Progenitor cell of endocrine pancreas (in vitro differentiated cells): ENCODE measurements around the gene POLR2L. TPM values are rescaled to one million over a fixed set of nuclear protein-coding genes. Genes with fewer than 3 reads are reported as not detected.
A peak's percentile ranks its signal among the peaks of the same experiment; 100 is the strongest.

Experiments
- DNase-seq: peaks from one replicate; pipeline ENCODE4 v3.0.0; 2021; ENCODE audit warnings: low spot score; ENCODE audit not compliant: unreplicated experiment
- H3K27ac Mint-ChIP-seq: 2 replicates; pipeline ENCODE4 v1.8.0; 2021; ENCODE audit warnings: mild to moderate bottlenecking, moderate library complexity, mixed read lengths
- H3K27me3 Mint-ChIP-seq: 2 replicates; pipeline ENCODE4 v1.8.0; 2021; ENCODE audit warnings: mixed read lengths
- H3K36me3 Mint-ChIP-seq: 2 replicates; pipeline ENCODE4 v1.8.0; 2022; ENCODE audit warnings: mixed read lengths; ENCODE audit not compliant: insufficient read depth
- H3K4me1 Mint-ChIP-seq: 2 replicates; pipeline ENCODE4 v1.8.0; 2021; ENCODE audit warnings: low read depth, mixed read lengths
- H3K4me3 Mint-ChIP-seq: 2 replicates; pipeline ENCODE4 v1.8.0; 2021; ENCODE audit warnings: low read depth, mild to moderate bottlenecking, moderate library complexity, mixed read lengths
- H3K9me3 Mint-ChIP-seq: 2 replicates; pipeline ENCODE4 v1.8.0; 2021; ENCODE audit warnings: low read depth, mixed read lengths
- total RNA-seq: library from RNA; stranded (reverse); gene quantifications from 2 replicates; pipeline ENCODE4 v1.2.1, GENCODE V29; 2021
- TF ChIP-seq, protein P1 (sequence below): fragments of 200-600 bp; sonication (generic); IDR thresholded peaks from one replicate; pipeline ENCODE4 v1.5.0; 2021; ENCODE audit warnings: antibody characterized with exemption, mild to moderate bottlenecking; ENCODE audit not compliant: unreplicated experiment

The POLR2L gene
- total RNA-seq, 1 donor from 2014 or later: 97.9 TPM

DNA sequence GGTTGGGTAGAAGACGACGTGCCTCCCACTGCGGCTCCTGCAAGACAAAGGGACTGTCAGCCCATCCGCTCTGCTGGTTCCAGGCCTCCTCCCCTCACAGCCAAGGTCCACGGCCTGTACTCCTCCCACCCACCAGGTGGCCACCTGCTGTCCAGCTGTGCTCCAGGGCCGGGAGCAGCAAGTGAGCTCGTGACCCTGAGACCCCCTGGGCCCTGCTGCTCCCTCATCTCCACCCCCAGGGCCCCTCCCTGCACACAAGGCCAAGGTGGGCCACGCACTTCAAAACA is 27.7 kb upstream of the POLR2L start:
- Mint-ChIP-seq H3K27ac (no peak overlapping the region), H3K9me3 (no peaks in the 10 kb centered on the region), H3K27me3 (no peaks in the 10 kb centered on the region), H3K4me1 (no peaks in the 10 kb centered on the region), H3K4me3 (no peak overlapping the region), H3K36me3 (peaks cover 4% of the 10 kb centered on the region)
- TF ChIP-seq, protein P1, sequence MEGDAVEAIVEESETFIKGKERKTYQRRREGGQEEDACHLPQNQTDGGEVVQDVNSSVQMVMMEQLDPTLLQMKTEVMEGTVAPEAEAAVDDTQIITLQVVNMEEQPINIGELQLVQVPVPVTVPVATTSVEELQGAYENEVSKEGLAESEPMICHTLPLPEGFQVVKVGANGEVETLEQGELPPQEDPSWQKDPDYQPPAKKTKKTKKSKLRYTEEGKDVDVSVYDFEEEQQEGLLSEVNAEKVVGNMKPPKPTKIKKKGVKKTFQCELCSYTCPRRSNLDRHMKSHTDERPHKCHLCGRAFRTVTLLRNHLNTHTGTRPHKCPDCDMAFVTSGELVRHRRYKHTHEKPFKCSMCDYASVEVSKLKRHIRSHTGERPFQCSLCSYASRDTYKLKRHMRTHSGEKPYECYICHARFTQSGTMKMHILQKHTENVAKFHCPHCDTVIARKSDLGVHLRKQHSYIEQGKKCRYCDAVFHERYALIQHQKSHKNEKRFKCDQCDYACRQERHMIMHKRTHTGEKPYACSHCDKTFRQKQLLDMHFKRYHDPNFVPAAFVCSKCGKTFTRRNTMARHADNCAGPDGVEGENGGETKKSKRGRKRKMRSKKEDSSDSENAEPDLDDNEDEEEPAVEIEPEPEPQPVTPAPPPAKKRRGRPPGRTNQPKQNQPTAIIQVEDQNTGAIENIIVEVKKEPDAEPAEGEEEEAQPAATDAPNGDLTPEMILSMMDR: peak; percentile 55
- DNase-seq: no peak

GRCh38 chr11:869399-870126 is 27.2 kb upstream of the POLR2L start:
- no peaks in the 10 kb centered on the region for H3K9me3 Mint-ChIP-seq
- H3K4me1 Mint-ChIP-seq: no peaks in the 10 kb centered on the region
- H3K4me3 Mint-ChIP-seq: no peak overlapping the region
- H3K27me3 Mint-ChIP-seq: no peaks in the 10 kb centered on the region
- H3K36me3 Mint-ChIP-seq: peaks cover 4% of the 10 kb centered on the region
- TF ChIP-seq, protein P1: no peak
- DNase-seq: no peak
- no peak overlapping the region for H3K27ac Mint-ChIP-seq

- no peak for DNase-seq
- Mint-ChIP-seq H3K27ac (no peak overlapping the region), H3K27me3 (no peaks in the 10 kb centered on the region), H3K36me3 (peaks cover 3% of the 10 kb centered on the region), H3K4me3 (no peak overlapping the region), H3K9me3 (no peaks in the 10 kb centered on the region), H3K4me1 (no peaks in the 10 kb centered on the region)
- TF ChIP-seq, protein P1: no peak
Observed at GRCh38 chr11:868802-869201, 26.5 kb upstream of the POLR2L start.

DNA sequence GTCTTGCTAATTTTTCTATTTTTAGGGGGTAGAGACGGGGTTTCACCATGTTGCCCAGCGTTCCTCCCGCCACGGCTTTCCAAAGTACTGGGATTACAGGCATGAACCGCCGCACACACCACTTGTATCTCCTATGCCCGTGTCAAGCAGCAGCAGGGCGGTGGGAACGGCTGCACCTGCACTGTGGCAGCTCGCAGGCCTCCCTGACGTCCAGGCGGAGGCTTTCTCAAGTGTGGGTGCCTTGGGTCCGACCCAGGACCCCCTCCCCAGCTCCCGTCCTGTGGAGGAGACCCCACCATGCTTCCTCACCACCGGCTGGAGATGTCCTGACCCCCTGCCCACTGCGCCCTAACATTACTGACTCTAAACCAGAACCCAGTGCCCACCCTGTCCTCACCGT is 26.1 kb upstream of the POLR2L start:
- TF ChIP-seq, protein P1: no peak
- H3K9me3 Mint-ChIP-seq: no peaks in the 10 kb centered on the region
- H3K27ac Mint-ChIP-seq: no peak overlapping the region
- DNase-seq: no peak
- no peak overlapping the region for H3K4me3 Mint-ChIP-seq
- no peaks in the 10 kb centered on the region for H3K4me1 Mint-ChIP-seq
- no peaks in the 10 kb centered on the region for H3K36me3 Mint-ChIP-seq
- no peaks in the 10 kb centered on the region for H3K27me3 Mint-ChIP-seq

DNA sequence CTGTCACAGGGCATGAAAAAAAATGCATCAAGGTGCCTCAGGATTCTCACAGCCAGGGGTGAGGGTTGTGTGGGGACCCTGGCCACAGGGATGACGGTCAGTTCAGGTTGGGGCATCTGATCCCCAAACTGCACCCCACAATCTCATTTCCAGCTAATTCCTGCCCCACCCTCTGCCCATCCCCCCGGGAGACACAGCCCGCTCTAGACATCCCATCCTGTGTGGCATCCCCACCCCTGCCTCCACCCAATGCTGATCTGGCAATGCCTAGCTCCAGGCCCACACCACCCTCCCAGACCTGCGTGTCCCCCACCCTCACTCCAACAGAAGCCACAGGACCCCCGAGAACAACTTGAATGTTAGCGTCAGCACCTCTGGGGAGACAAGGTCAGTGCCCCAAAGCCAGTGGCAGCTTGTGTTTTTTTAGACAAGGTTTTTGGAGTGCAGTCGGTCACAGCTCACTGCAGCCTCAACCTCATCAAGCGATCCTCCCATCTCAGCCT is 25.6 kb upstream of the POLR2L start:
- DNase-seq: no peak
- no peaks in the 10 kb centered on the region for H3K27me3 Mint-ChIP-seq
- no peaks in the 10 kb centered on the region for H3K9me3 Mint-ChIP-seq
- no peaks in the 10 kb centered on the region for H3K36me3 Mint-ChIP-seq
- no peak overlapping the region for H3K27ac Mint-ChIP-seq
- TF ChIP-seq, protein P1: no peak
- no peak overlapping the region for H3K4me3 Mint-ChIP-seq
- peaks cover 2% of the 10 kb centered on the region for H3K4me1 Mint-ChIP-seq
